ENCODE measurements around the gene HMGXB4. TPM values are rescaled to one million over a fixed set of nuclear protein-coding genes. Genes with fewer than 3 reads are reported as not detected.

Gene HMGXB4
- total and polyA plus RNA-seq, 7 experiments from 2014 or later: 12.2 to 39.1 (median 24.1) TPM

GRCh38 chr22:35296051-35296450 lies 38.8 kb downstream of the HMGXB4 start:
- no peak for ATAC-seq
- Histone ChIP-seq H3K9me3 (ENCODE audit: control insufficient read depth in 2 of 3, low read length in 3 of 3) (no peaks in the 10 kb centered on the region), H3K27me3 (ENCODE audit: control insufficient read depth in 2 of 2, insufficient read depth in 2 of 2, low read length in 2 of 2) (no peaks in the 10 kb centered on the region), H3K4me1 (ENCODE audit: control insufficient read depth in 2 of 2, insufficient read depth in 2 of 2, low read length in 2 of 2) (peaks cover 0 to 4% of the 10 kb centered on the region in 2 donors), H3K36me3 (ENCODE audit: control insufficient read depth in 2 of 3, insufficient read depth in 3 of 3, low read length in 3 of 3) (peaks cover 0 to 41% (median 4%) of the 10 kb centered on the region in 3 experiments), H3K4me3 (ENCODE audit: low read length) (no peak overlapping the region), H3K27ac (ENCODE audit: low read depth, low read length) (no peak overlapping the region)
- CTCF ChIA-PET: no interaction called here
- intact Hi-C loops (cut with micrococcal nuclease): loop anchor here in 1 of 2 donors (5.0 kb wide), 1 partner anchor 256 kb away; no protein-coding TSS in a partner anchor
- Mint-ChIP-seq H3K36me3 (peaks cover 6 to 27% (median 19%) of the 10 kb centered on the region in 5 donors), H3K4me1 (peaks cover 3 to 18% (median 11%) of the 10 kb centered on the region in 7 donors), H3K27ac (peak overlapping the region in 1 of 9 donors; percentile 22), H3K9me3 (no peaks in the 10 kb centered on the region), H3K27me3 (no peaks in the 10 kb centered on the region), H3K4me3 (no peak overlapping the region)
- POLR2A ChIA-PET: no interaction called here
- DNase-seq: no peak

- Histone ChIP-seq H3K4me1 (ENCODE audit: control insufficient read depth in 2 of 2, insufficient read depth in 2 of 2, low read length in 2 of 2) (peaks cover 10% of the 10 kb centered on the region in 2 donors), H3K27me3 (ENCODE audit: control insufficient read depth in 2 of 2, insufficient read depth in 2 of 2, low read length in 2 of 2) (no peaks in the 10 kb centered on the region), H3K4me3 (ENCODE audit: low read length) (peak overlapping the region; percentile 77), H3K9me3 (ENCODE audit: control insufficient read depth in 2 of 3, low read length in 3 of 3) (no peaks in the 10 kb centered on the region), H3K27ac (ENCODE audit: low read depth, low read length) (peak overlapping the region; percentile 95), H3K36me3 (ENCODE audit: control insufficient read depth in 2 of 3, insufficient read depth in 3 of 3, low read length in 3 of 3) (peaks cover 0 to 13% (median 0%) of the 10 kb centered on the region in 3 experiments)
- Mint-ChIP-seq H3K4me1 (peaks cover 13 to 46% (median 34%) of the 10 kb centered on the region in 7 donors), H3K27ac (peak overlapping the region; percentile 94 to 100 (median 98)), H3K27me3 (no peaks in the 10 kb centered on the region), H3K9me3 (no peaks in the 10 kb centered on the region), H3K4me3 (peak overlapping the region; percentile 89 to 99 (median 94)), H3K36me3 (peaks cover 0 to 16% (median 3%) of the 10 kb centered on the region in 5 donors)
- ChIA-PET CTCF (interaction anchor here (0.6 to 1.0 kb wide), 3 partner anchors 15 to 41 kb away, joined by 3 to 4 read pairs (median 3); no protein-coding TSS in a partner anchor), POLR2A (interaction anchor here (0.8 to 3.4 kb wide), 12 partner anchors 9 to 1477 kb away, joined by 3 to 28 read pairs (median 4); partner anchors contain the start of genes APOL6, HMGXB4 and IFT27)
- peak in 1 of 9 donors; percentile 78 for DNase-seq
- intact Hi-C loops (cut with micrococcal nuclease): loop anchor here in 1 of 2 donors (1.0 to 5.0 kb wide), 5 partner anchors 31 to 350 kb away; partner anchors contain the start of gene MCM5
- ATAC-seq: peak; percentile 18
These were observed 42.0 kb downstream of the HMGXB4 start for GRCh38 chr22:35299217-35299672.

- ATAC-seq: peak; percentile 91
- peak within 1 kb of the TSS; percentile 77 for H3K4me3 ChIP-seq (ENCODE audit: low read length)
- intact Hi-C loops (cut with micrococcal nuclease): loop anchor here (1.0 to 10.0 kb wide), 9 partner anchors 30 to 1229 kb away; partner anchors contain the start of genes HMGXB4 (in 2 of the 2), EIF3D (in 1 of the 2) and MCM5 (in 1 of the 2)
These were observed 42.6 kb downstream of the HMGXB4 start, which contains the start of gene TOM1 for GRCh38 chr22:35299673-35300499. TSS of gene TOM1 (plus strand) at chr22:35299894. CDS start at chr22:35299929, 35 bp downstream.

GRCh38 chr22:35301372-35301874 lies 44.1 kb downstream of the HMGXB4 start:
- peak overlapping the region; percentile 52 to 100 (median 94) for H3K27ac Mint-ChIP-seq
- H3K27ac ChIP-seq (ENCODE audit: low read depth, low read length): no peak overlapping the region
- H3K36me3 Mint-ChIP-seq: peaks cover 0 to 14% (median 3%) of the 10 kb centered on the region in 5 donors
- H3K9me3 Mint-ChIP-seq: no peaks in the 10 kb centered on the region
- H3K4me3 Mint-ChIP-seq: peak overlapping the region; percentile 73 to 99 (median 93)
- intact Hi-C loops (cut with micrococcal nuclease): loop anchor here (2.0 to 10.0 kb wide), 3 partner anchors 29 to 1227 kb away; partner anchors contain the start of gene EIF3D (in 1 of the 2)
- ChIA-PET CTCF (interaction anchor here (0.7 kb wide), 1 partner anchor 50 kb away, joined by 3 read pairs; no protein-coding TSS in a partner anchor), POLR2A (interaction anchor here (0.6 kb wide), 1 partner anchor 19 kb away, joined by 3 read pairs; no protein-coding TSS in a partner anchor)
- H3K36me3 ChIP-seq (ENCODE audit: control insufficient read depth in 2 of 3, insufficient read depth in 3 of 3, low read length in 3 of 3): peaks cover 0 to 8% (median 0%) of the 10 kb centered on the region in 3 experiments
- peaks cover 18 to 65% (median 52%) of the 10 kb centered on the region in 7 donors for H3K4me1 Mint-ChIP-seq
- no peak for ATAC-seq
- no peak for DNase-seq
- H3K27me3 ChIP-seq (ENCODE audit: control insufficient read depth in 2 of 2, insufficient read depth in 2 of 2, low read length in 2 of 2): no peaks in the 10 kb centered on the region
- H3K9me3 ChIP-seq (ENCODE audit: control insufficient read depth in 2 of 3, low read length in 3 of 3): no peaks in the 10 kb centered on the region
- peaks cover 18 to 20% of the 10 kb centered on the region in 2 donors for H3K4me1 ChIP-seq (ENCODE audit: control insufficient read depth in 2 of 2, insufficient read depth in 2 of 2, low read length in 2 of 2)
- no peaks in the 10 kb centered on the region for H3K27me3 Mint-ChIP-seq
- H3K4me3 ChIP-seq (ENCODE audit: low read length): no peak overlapping the region

More at GRCh38 chr22:35299673-35300499, 42.6 kb downstream of the HMGXB4 start, which contains the start of gene TOM1:
- H3K4me1 Mint-ChIP-seq: peaks cover 13 to 50% (median 38%) of the 10 kb centered on the region in 7 donors
- no peaks in the 10 kb centered on the region for H3K27me3 Mint-ChIP-seq
- peaks cover 0 to 9% (median 0%) of the 10 kb centered on the region in 3 experiments for H3K36me3 ChIP-seq (ENCODE audit: control insufficient read depth in 2 of 3, insufficient read depth in 3 of 3, low read length in 3 of 3)
- H3K27ac ChIP-seq (ENCODE audit: low read depth, low read length): peak within 1 kb of the TSS; percentile 95
- ChIA-PET CTCF (interaction anchor here (0.6 to 1.0 kb wide), 2 partner anchors 30 to 41 kb away, joined by 3 to 4 read pairs; no protein-coding TSS in a partner anchor), POLR2A (interaction anchor here (0.8 to 3.4 kb wide), 11 partner anchors 10 to 1476 kb away, joined by 3 to 28 read pairs (median 5); partner anchors contain the start of genes APOL6, HMGXB4 and IFT27)
- peaks cover 0 to 15% (median 3%) of the 10 kb centered on the region in 5 donors for H3K36me3 Mint-ChIP-seq
- DNase-seq: peak; percentile 96 to 100 (median 98)
- H3K27me3 ChIP-seq (ENCODE audit: control insufficient read depth in 2 of 2, insufficient read depth in 2 of 2, low read length in 2 of 2): no peaks in the 10 kb centered on the region
- peaks cover 10% of the 10 kb centered on the region in 2 donors for H3K4me1 ChIP-seq (ENCODE audit: control insufficient read depth in 2 of 2, insufficient read depth in 2 of 2, low read length in 2 of 2)
- H3K9me3 ChIP-seq (ENCODE audit: control insufficient read depth in 2 of 3, low read length in 3 of 3): no peaks in the 10 kb centered on the region
- H3K4me3 Mint-ChIP-seq: peak within 1 kb of the TSS; percentile 89 to 99 (median 94)
- no peaks in the 10 kb centered on the region for H3K9me3 Mint-ChIP-seq
- H3K27ac Mint-ChIP-seq: peak within 1 kb of the TSS; percentile 94 to 100 (median 98)

- H3K36me3 ChIP-seq (ENCODE audit: control insufficient read depth in 2 of 3, insufficient read depth in 3 of 3, low read length in 3 of 3): peaks cover 0 to 8% (median 0%) of the 10 kb centered on the region in 3 experiments
These were observed 45.8 kb downstream of the HMGXB4 start for GRCh38 chr22:35303029-35303624.

More at GRCh38 chr22:35303029-35303624, 45.8 kb downstream of the HMGXB4 start:
- Mint-ChIP-seq H3K9me3 (no peaks in the 10 kb centered on the region), H3K4me1 (peaks cover 35 to 80% (median 69%) of the 10 kb centered on the region in 7 donors), H3K27me3 (no peaks in the 10 kb centered on the region), H3K36me3 (peaks cover 0 to 14% (median 3%) of the 10 kb centered on the region in 5 donors), H3K4me3 (peak overlapping the region in 8 of 10 donors; percentile 9 to 60 (median 50)), H3K27ac (peak overlapping the region in 7 of 9 donors; percentile 16 to 64 (median 30))
- Histone ChIP-seq H3K27ac (ENCODE audit: low read depth, low read length) (no peak overlapping the region), H3K9me3 (ENCODE audit: control insufficient read depth in 2 of 3, low read length in 3 of 3) (no peaks in the 10 kb centered on the region), H3K4me3 (ENCODE audit: low read length) (no peak overlapping the region), H3K27me3 (ENCODE audit: control insufficient read depth in 2 of 2, insufficient read depth in 2 of 2, low read length in 2 of 2) (no peaks in the 10 kb centered on the region), H3K4me1 (ENCODE audit: control insufficient read depth in 2 of 2, insufficient read depth in 2 of 2, low read length in 2 of 2) (peaks cover 30 to 37% of the 10 kb centered on the region in 2 donors)
- no peak for ATAC-seq
- intact Hi-C loops (cut with micrococcal nuclease): loop anchor here in 1 of 2 donors (10.0 kb wide), 1 partner anchor 52 kb away; no protein-coding TSS in a partner anchor
- no peak for DNase-seq
- ChIA-PET POLR2A (interaction anchor here (0.7 to 1.3 kb wide), 2 partner anchors 24 to 27 kb away, joined by 3 to 4 read pairs; no protein-coding TSS in a partner anchor), CTCF (no interaction called here)

All from naive thymus-derived CD4-positive, alpha-beta T cell (primary cell).